SK-N-SH (cell line): Measurements from ENCODE around the gene ELMO1. TPM values are rescaled to one million over a fixed set of nuclear protein-coding genes. Genes with fewer than 3 reads are reported as not detected.

Experiments used
- CTCF ChIA-PET: fragments of 300-600, 350-600 bp; formaldehyde crosslinking; extraction: SDS; loops from one replicate; lab custom pipeline; 2021; lab: Yijun Ruan, JAX
- POLR2A ChIA-PET: fragments of 350-600 bp; sonication (Branson Sonifier 250); formaldehyde crosslinking; extraction: SDS; loops from one replicate; lab custom pipeline; 2020; ENCODE audit warnings: antibody characterized with exemption, inconsistent platforms; lab: Yijun Ruan, JAX
- DNase-seq: peaks from one replicate; pipeline ENCODE4 v3.0.0; 2012
- H2AFZ ChIP-seq: fragments of 200-600 bp; sonication (generic); 2 replicates; pipeline ENCODE4 v1.8.1; 2016; ENCODE audit warnings: antibody characterized with exemption, mild to moderate bottlenecking, low read depth
- H3F3A ChIP-seq: fragments of 200-600 bp; sonication (generic); replicated peaks from 2 replicates; pipeline ENCODE3; 2016; ENCODE audit warnings: antibody characterized with exemption, mild to moderate bottlenecking; ENCODE audit not compliant: insufficient read depth
- H3K27ac ChIP-seq, 2 experiments: fragments of 200-500 bp in 1 of 2; fragments of 200-600 bp in 1 of 2; sonication (Bioruptor generic) in 1 of 2; sonication (generic), shearing (Covaris generic) in 1 of 2; 2 replicates each; pipeline versions ENCODE4 v1.5.1 to v1.6.1; 2014 to 2016; ENCODE audit warnings: low read depth in 2 of 2, inconsistent platforms in 1 of 2, low read length in 1 of 2, mild to moderate bottlenecking in 1 of 2, mixed read lengths in 1 of 2
- H3K27me3 ChIP-seq: fragments of 200-600 bp; sonication (generic), shearing (Covaris generic); 2 replicates; pipeline ENCODE4 v1.6.1; 2016; ENCODE audit warnings: mixed run types; ENCODE audit not compliant: insufficient read depth
- H3K36me3 ChIP-seq, 2 experiments: fragments of 200-500 bp in 1 of 2; fragments of 200-600 bp in 1 of 2; sonication (Bioruptor generic) in 1 of 2; sonication (generic) in 1 of 2; replicated peaks in 1 of 2; 2 replicates each; pipeline versions ENCODE3 to v1.5.1; 2014 to 2016; ENCODE audit warnings: low read length in 1 of 2, mild to moderate bottlenecking in 1 of 2; ENCODE audit not compliant: insufficient read depth in 2 of 2, control insufficient read depth in 1 of 2
- H3K4me1 ChIP-seq, 2 experiments: fragments of 200-500 bp in 1 of 2; fragments of 200-600 bp in 1 of 2; sonication (Bioruptor generic) in 1 of 2; sonication (generic), shearing (Covaris generic) in 1 of 2; 2 replicates each; pipeline versions ENCODE4 v1.5.1 to v1.6.1; 2014 to 2016; ENCODE audit warnings: low read depth in 1 of 2, low read length in 1 of 2, mixed run types in 1 of 2; ENCODE audit not compliant: insufficient read depth in 2 of 2, control insufficient read depth in 1 of 2
- H3K4me2 ChIP-seq: fragments of 200-600 bp; sonication (generic), shearing (Covaris generic); 2 replicates; pipeline ENCODE4 v1.6.1; 2017; ENCODE audit warnings: mixed run types
- H3K4me3 ChIP-seq, 2 experiments: fragments of 200-500 bp in 1 of 2; fragments of 200-600 bp in 1 of 2; sonication (Bioruptor generic) in 1 of 2; sonication (generic), shearing (Covaris generic) in 1 of 2; 2 replicates each; pipeline versions ENCODE4 v1.5.1 to v1.8.1; 2014 to 2016; ENCODE audit warnings: low read depth in 2 of 2, inconsistent platforms in 1 of 2, low read length in 1 of 2, mild to moderate bottlenecking in 1 of 2, mixed read lengths in 1 of 2, moderate library complexity in 1 of 2
- H3K79me2 ChIP-seq: fragments of 200-600 bp; sonication (generic); 2 replicates; pipeline ENCODE4 v1.8.1; 2017; ENCODE audit warnings: mild to moderate bottlenecking; ENCODE audit not compliant: insufficient read depth
- H3K9ac ChIP-seq: fragments of 200-600 bp; sonication (generic); 2 replicates; pipeline ENCODE4 v1.6.1; 2017; ENCODE audit warnings: mixed run types
- H3K9me2 ChIP-seq: fragments of 200-600 bp; sonication (generic); 2 replicates; pipeline ENCODE4 v1.6.1; 2017; ENCODE audit warnings: mixed run types
- H3K9me3 ChIP-seq: fragments of 200-600 bp; sonication (generic); 2 replicates; pipeline ENCODE4 v1.6.1; 2017; ENCODE audit warnings: mixed run types, mild to moderate bottlenecking, moderate library complexity
- H4K20me1 ChIP-seq: fragments of 200-600 bp; sonication (generic); 2 replicates; pipeline ENCODE4 v1.6.1; 2017; ENCODE audit warnings: mild to moderate bottlenecking, mixed run types; ENCODE audit not compliant: insufficient read depth
- ELF1 ChIP-seq: IDR thresholded peaks from 2 replicates; pipeline ENCODE4 v1.4.0; 2012
- FOXM1 ChIP-seq: IDR thresholded peaks from 2 replicates; pipeline ENCODE4 v1.4.0; 2012; ENCODE audit warnings: low read depth, mild to moderate bottlenecking
- GABPA ChIP-seq: IDR thresholded peaks from 2 replicates; pipeline ENCODE4 v1.4.0; 2012; ENCODE audit warnings: low read depth, mild to moderate bottlenecking
- GATA2 ChIP-seq: sonication (generic); formaldehyde crosslinking; IDR thresholded peaks from 2 replicates; pipeline ENCODE4 v1.5.0; 2020; ENCODE audit warnings: mild to moderate bottlenecking, missing genetic modification reagents
- MAX ChIP-seq: IDR thresholded peaks from 2 replicates; pipeline ENCODE4 v1.4.0; 2012; ENCODE audit warnings: low read depth
- MEF2A ChIP-seq: IDR thresholded peaks from 2 replicates; pipeline ENCODE4 v1.4.0; 2012; ENCODE audit warnings: low read depth, borderline replicate concordance
- MXI1 ChIP-seq: IDR thresholded peaks from 2 replicates; pipeline ENCODE4 v1.6.1; 2012; ENCODE audit warnings: mild to moderate bottlenecking, low read depth, low read length, improper control_type of control experiment
- NFIC ChIP-seq: IDR thresholded peaks from 2 replicates; pipeline ENCODE4 v1.4.0; 2012; ENCODE audit warnings: borderline replicate concordance
- NRF1 ChIP-seq: IDR thresholded peaks from 2 replicates; pipeline ENCODE4 v1.6.1; 2012; ENCODE audit warnings: low read depth, mild to moderate bottlenecking, low read length
- POLR2AphosphoS5 ChIP-seq: IDR thresholded peaks from 2 replicates; pipeline ENCODE4 v1.6.1; 2012; ENCODE audit warnings: low read depth, low read length
- RAD21 ChIP-seq: IDR thresholded peaks from 2 replicates; pipeline ENCODE4 v1.6.1; 2012; ENCODE audit warnings: mild to moderate bottlenecking, low read length
- RFX5 ChIP-seq: IDR thresholded peaks from 2 replicates; pipeline ENCODE4 v1.6.1; 2012; ENCODE audit warnings: mild to moderate bottlenecking, improper control_type of control experiment, low read length
- SMC3 ChIP-seq: IDR thresholded peaks from 2 replicates; pipeline ENCODE4 v1.6.1; 2012; ENCODE audit warnings: low read depth, low read length, improper control_type of control experiment
- TCF12 ChIP-seq: IDR thresholded peaks from 2 replicates; pipeline ENCODE4 v1.4.0; 2012
- TEAD4 ChIP-seq: IDR thresholded peaks from 2 replicates; pipeline ENCODE4 v1.4.0; 2012; ENCODE audit warnings: mild to moderate bottlenecking, borderline replicate concordance; ENCODE audit not compliant: insufficient read depth
- USF1 ChIP-seq: IDR thresholded peaks from 2 replicates; pipeline ENCODE4 v1.4.0; 2012; ENCODE audit warnings: low read depth, borderline replicate concordance
- YY1 ChIP-seq: IDR thresholded peaks from 2 replicates; pipeline ENCODE4 v1.4.0; 2012; ENCODE audit warnings: low read depth, mild to moderate bottlenecking
- WGBS: methylation state at CpG from one replicate; pipeline ENCODE4 v1.1.6; 2017; ENCODE audit warnings: low lambda C conversion rate; 5-methylcytosine and 5-hydroxymethylcytosine counted together
- polyA plus RNA-seq, 3 experiments: library from polyadenylated mRNA; depleted of rRNA; stranded (reverse); fragments of >200 nt; gene quantifications; 2 replicates each; pipeline ENCODE4 v1.2.3, GENCODE V29; 2012
- TF ChIP-seq, protein P1 (sequence below): fragments of 200-600 bp; sonication (generic); IDR thresholded peaks from 2 replicates; pipeline ENCODE4 v1.6.1; 2017; ENCODE audit warnings: antibody characterized with exemption, mild to moderate bottlenecking, moderate library complexity

The ELMO1 gene
- polyA plus RNA-seq, 1 of the 3 experiments (the other 2 are of a cell fraction), result 0.64 TPM

DNA sequence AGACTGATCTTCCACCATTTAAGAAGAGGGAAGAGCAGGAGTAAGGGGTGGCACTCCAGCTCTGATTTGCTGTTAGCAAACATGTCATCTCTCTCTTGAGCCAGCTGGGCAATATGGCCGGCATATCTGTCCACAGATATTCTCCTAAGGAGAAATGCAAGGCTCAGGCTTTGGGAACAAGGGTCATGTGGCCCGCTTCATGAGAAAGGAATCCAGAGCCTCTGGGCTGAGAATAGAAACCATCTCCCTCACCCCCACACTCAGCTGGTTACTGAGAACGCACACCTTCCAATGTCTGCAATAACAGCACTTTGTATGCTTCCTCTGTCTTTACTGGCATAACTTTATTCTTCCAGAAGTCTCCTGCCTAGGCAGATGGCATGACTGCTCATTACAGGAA, 171.2 kb downstream of the ELMO1 start:
- 52% methylated on average over 3 of the region's 3 CpGs for WGBS
- no peak overlapping the region for H3K27ac ChIP-seq
- no peaks in the 10 kb centered on the region for H3K9me3 ChIP-seq
- H3K4me2 ChIP-seq, result no peak overlapping the region
- CTCF ChIA-PET, result interaction anchor here (0.7 to 1.6 kb wide), 6 partner anchors 9 to 69 kb away, joined by 3 to 4 read pairs (median 3); no protein-coding TSS in a partner anchor
- H3K36me3 ChIP-seq, result no peaks in the 10 kb centered on the region
- peaks cover 0 to 5% of the 10 kb centered on the region in 2 experiments; a peak in 2 of 4 replicates for H3K4me1 ChIP-seq
- H4K20me1 ChIP-seq, result no peaks in the 10 kb centered on the region
- H3K27me3 ChIP-seq, result no peaks in the 10 kb centered on the region
- no peak overlapping the region for H3K4me3 ChIP-seq
- POLR2A ChIA-PET, result no interaction called here
- H3K79me2 ChIP-seq, result no peaks in the 10 kb centered on the region
- DNase-seq, result no peak
- H3K9ac ChIP-seq, result no peak overlapping the region
- H3K9me2 ChIP-seq, result no peaks in the 10 kb centered on the region
- H3F3A ChIP-seq, result no peaks in the 10 kb centered on the region
- TF ChIP-seq TCF12 (no peak), TEAD4 (no peak), MAX (no peak), ELF1 (no peak), MXI1 (no peak), RAD21 (no peak), POLR2AphosphoS5 (no peak), GABPA (no peak), FOXM1 (no peak), YY1 (no peak), SMC3 (no peak), NRF1 (no peak), USF1 (no peak), RFX5 (no peak)
- TF ChIP-seq, protein P1, sequence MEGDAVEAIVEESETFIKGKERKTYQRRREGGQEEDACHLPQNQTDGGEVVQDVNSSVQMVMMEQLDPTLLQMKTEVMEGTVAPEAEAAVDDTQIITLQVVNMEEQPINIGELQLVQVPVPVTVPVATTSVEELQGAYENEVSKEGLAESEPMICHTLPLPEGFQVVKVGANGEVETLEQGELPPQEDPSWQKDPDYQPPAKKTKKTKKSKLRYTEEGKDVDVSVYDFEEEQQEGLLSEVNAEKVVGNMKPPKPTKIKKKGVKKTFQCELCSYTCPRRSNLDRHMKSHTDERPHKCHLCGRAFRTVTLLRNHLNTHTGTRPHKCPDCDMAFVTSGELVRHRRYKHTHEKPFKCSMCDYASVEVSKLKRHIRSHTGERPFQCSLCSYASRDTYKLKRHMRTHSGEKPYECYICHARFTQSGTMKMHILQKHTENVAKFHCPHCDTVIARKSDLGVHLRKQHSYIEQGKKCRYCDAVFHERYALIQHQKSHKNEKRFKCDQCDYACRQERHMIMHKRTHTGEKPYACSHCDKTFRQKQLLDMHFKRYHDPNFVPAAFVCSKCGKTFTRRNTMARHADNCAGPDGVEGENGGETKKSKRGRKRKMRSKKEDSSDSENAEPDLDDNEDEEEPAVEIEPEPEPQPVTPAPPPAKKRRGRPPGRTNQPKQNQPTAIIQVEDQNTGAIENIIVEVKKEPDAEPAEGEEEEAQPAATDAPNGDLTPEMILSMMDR, result no peak
- TF ChIP-seq, all 33 proteins: peak for 0
- H2AFZ ChIP-seq, result no peak overlapping the region

GRCh38 chr7:37275078-37275710, 173.5 kb downstream of the ELMO1 start:
- POLR2A ChIA-PET, result no interaction called here
- Histone ChIP-seq H3K9ac (no peak overlapping the region), H3K4me3 (no peak overlapping the region), H3K4me1 (no peaks in the 10 kb centered on the region), H2AFZ (no peak overlapping the region)
- TF ChIP-seq MEF2A, result no peak
- no peak for TF ChIP-seq NRF1
- TF ChIP-seq USF1, result no peak
- TF ChIP-seq GATA2 (CRISPR knock-in tag), result no peak
- no peak for TF ChIP-seq NFIC
- no peak for TF ChIP-seq TCF12
- TF ChIP-seq, all 33 proteins: peak for 0
- CTCF ChIA-PET, result interaction anchor here (1.1 to 1.7 kb wide), 4 partner anchors 9 to 558 kb away, joined by 3 to 5 read pairs (median 3); no protein-coding TSS in a partner anchor
- Histone ChIP-seq H4K20me1 (no peaks in the 10 kb centered on the region), H3K9me3 (no peaks in the 10 kb centered on the region), H3K4me2 (no peak overlapping the region), H3K27ac (no peak overlapping the region), H3F3A (no peaks in the 10 kb centered on the region), H3K79me2 (no peaks in the 10 kb centered on the region), H3K36me3 (no peaks in the 10 kb centered on the region), H3K9me2 (no peaks in the 10 kb centered on the region), H3K27me3 (no peaks in the 10 kb centered on the region)
- 26% methylated on average over 5 of the region's 5 CpGs for WGBS
- no peak for DNase-seq
